ENCODE results near the gene B4GALNT2.

Gene B4GALNT2

DNA sequence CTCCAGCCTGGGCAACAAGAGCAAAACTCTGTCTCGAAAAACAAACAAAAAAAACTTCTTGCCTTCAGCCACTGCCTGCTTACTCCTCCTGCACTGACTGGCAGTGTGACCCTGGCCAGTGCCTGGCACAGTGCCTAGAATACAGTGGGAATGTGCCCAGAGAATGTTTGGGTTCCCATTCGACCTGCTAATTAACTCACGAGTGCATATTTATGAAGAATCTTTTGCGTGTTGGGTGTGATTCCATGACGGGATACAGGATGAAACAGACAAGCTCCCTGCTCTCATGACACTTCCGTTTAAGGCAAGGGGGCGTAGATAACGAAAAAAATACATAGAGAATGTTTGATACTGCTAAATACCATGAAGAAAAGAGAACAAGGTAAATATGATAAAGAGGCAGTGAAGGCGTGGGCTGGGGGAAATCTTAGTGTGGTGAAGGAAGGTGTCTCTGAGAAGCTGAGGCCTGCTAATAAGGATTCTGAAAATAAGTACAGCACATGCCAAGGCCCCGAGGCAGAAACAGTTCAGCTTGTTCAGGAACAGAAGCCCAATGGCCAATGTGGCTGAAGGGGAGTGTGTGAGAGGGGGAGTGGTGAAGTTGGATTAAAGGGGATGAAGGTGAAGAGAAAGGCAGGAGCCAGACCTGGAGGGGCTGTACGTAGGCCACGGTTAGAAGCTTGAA is 82.2 kb downstream of the B4GALNT2 start:
- DNase-seq: no peak

DNA sequence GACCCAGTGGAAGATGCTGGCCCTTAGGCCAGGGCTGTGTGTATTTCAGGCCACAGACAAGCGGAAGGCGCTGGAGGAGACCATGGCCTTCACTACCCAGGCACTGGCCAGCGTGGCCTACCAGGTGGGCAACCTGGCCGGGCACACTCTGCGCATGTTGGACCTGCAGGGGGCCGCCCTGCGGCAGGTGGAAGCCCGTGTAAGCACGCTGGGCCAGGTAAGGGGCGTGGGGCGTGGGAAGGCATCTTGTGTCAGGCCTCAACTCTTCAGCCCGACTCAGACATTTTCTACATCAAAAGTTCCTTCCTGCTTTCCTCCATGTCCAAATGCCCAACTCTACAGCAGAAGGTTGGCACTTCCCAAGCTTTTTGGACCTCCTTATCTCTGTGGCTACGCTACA is 83.9 kb downstream of the B4GALNT2 start:
- no peak for DNase-seq

DNA sequence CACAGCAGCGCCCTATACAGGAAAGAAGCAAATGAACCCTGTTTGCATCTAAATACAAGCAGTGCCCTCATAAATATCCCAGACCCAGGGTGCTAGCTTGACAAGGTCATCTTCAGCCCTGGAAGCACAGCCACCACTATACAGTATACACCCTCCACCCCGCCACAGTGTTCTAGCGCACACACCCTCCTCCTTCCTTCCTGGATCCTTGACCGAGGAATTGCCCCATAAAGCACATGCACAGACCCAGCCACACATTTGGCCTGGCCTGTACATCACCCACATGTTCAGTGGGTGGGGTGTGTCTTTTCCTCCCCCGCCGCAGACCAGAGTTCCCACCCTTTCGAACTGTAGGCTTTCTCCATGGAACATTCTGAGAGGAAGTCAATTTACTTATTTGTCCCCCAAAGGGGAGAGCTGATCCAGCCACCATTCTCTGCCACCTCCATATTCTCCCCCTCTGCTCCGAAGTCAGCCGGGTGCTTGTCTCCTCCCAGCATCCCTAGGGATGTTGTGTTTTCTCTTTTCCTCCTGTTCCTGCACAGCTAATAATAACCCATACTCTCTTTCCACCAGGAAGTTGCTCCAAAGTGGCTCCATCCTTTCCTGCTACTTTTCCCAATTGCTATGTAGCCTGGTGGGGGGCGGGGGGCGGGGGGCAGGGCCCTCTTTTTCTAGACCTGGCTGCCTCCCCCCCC is 84.5 kb downstream of the B4GALNT2 start:
- no peak for DNase-seq

DNA sequence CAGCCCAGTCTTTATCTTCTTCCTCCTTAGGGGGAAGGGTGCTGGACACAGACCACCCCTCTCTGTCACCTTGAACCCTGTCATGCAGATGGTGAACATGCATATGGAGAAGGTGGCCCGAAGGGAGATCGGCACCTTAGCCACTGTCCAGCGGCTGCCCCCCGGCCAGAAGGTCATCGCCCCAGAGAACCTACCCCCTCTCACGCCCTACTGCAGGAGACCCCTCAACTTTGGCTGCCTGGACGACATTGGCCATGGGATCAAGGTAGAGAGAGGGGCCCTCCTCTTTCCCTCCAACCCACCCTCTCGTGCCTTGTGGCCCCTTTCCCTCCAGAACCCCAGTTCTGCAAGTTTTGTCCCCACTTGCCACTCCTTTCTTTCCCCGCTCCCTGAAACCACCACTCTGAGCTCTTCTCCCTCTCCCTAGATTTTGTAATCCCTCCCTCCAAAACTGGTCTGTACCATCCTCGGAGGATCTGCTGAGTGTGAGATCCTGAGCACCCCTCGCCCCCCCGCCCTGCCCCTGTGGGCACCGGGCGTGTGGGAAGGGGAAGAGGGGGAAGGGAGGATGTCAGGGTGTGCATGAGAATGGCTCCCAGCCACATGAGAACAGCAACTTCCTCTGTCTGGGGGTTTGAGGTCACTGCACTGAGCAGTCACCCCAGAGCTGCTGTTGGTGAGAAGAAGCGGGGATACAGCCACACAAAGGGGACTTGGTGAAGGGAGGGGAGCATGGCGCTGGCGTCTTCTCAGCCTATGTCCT is 85.3 kb downstream of the B4GALNT2 start:
- no peak for DNase-seq

DNA sequence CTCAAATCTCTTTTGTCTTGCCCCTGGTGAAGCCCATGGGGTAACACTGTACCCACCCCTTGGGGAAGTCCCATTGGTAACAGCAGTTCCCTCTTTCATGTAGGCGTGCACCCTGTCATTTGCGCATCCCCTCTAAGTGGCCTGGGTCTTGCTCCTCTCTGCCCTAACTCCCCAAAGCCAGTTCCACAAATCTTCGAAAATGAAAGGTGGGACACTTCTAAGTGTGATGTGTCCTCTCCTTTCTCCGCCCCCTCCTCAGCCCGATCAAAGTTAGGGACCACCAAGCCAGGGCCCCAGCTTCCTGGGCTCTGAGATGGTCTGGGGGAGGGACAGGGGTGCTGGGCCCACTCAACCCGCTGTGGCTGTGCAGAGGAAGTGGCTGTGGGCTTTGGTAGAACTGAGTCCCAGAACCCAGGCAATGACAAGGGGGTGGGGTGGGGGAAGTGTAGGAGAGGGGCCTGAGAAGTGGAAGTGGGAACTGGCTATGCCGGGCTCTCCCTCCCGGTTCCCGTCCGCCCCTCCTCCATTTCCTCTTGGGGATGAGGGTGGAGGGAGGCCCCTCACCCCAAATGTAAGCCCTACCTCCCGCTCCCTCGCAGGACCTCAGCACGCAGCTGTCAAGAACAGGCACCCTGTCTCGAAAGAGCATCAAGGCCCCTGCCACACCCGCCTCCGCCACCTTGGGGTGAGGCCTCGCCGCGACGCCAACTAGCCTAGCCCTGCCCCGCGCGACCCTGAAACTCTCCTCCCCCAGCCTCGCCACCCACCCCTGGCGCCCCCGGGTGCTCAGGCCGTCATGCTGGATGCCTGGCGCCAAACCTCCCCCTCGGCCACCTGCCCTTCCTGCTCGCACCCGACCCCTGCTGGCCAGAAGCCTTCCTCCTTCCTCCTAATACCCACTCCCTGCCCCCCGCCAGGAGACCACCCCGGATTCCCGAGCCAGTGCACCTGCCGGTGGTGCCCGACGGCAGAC is 86.7 kb downstream of the B4GALNT2 start:
- no peak for DNase-seq

DNA sequence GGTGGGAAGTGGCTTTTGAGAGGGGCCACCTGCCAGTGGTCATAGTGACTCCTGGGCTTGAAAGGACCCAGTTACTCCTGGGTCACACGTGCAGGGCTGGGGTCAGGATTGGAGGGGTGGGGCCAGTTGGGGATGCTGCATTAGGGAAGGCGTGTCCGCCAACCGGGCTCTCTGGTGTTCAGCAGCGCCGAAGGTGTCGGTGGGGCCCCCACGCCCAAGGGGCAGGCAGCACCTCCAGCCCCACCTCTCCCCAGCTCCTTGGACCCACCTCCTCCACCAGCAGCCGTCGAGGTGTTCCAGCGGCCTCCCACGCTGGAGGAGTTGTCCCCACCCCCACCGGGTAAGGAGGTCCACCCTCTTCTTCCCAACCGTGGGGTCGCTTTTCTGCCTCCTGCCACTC is 87.4 kb downstream of the B4GALNT2 start:
- DNase-seq: no peak

DNA sequence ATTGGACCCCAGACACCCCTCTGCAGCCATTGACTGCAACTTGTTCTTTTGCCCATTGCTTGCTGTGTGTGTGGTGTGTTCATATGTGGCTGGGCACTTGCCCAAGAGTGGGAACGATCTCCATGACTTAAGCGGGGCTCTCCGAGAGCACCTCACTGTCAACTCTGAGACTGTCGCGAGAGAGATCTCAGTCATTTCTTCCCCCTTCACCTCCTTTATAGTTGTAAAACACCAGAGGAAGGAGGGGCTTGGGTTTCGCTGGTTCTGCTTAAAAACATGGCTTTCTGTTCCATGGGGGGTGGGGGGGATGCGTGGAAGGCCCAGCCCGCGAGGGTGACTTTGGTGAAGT is 90.6 kb downstream of the B4GALNT2 start:
- DNase-seq: no peak

DNA sequence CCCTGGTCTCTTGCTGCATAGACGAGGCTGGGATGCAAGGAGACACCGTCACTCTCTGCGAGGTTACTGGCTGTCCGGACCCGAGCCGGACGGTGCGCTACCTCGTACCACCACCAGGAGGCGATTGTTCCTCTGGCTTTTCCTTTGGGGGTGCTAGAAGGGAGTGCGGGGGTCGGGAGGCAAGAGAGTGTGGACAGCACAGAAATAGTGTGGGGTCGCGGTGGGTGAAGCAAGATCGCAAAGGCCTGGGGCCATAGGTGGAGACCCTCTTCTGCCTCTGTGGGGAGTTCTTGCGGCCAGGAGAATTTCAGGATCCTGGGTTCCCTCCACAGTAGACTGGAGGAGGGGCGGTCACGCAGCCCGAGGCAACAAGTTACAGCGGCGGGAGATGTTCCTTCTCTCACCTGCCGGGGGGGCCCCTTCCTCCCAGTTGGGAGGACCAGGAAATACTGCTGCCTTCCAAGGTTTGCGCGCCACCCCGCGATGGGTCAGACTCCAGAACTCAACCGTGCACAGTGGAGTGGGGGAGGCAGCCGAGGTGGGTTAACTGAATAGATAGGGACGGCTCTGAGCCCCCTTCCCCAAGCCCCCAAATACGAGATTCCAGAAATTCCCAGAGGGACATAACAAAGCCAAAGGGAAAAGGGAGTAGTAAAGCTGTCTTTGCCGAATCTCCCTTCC is 91.1 kb downstream of the B4GALNT2 start:
- no peak for DNase-seq

DNA sequence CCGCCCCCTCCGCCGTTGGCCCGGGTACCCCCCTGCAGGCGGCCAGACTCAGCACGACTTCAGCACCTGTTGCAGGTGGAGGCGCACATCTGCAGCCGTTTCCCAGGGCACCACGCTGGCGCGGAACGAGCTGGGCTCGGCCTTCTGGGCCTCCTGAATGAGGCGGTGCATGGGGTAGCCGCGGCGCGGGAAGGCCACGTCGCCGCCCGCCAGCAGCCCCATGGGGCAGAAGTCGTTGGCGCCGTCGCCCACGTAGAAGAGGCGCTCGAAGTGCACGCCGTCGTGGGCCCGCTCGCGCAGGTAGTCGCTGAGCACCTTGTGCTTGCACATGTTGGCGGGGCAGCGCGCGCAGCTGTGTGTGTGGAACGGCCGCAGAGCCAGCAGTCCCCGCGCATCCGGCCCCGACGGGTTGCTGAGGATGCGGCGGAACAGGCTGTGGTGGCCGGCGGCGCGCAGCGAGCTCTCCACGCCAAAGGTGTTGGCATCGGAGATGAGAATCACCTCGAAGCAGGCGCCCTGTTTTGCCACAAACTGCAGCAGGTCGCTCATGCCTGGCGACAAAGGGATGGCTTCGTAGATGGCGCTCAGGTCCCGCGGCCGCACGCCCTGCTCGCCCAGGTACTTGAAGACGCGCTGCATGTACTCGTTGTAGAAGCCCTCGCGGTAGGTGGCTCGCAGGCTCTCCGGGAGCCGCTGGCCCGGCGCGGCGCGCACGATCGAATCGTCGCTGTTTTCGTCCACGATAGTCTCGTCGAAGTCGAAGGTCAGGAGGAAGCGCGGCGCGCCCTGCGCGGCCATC is 91.8 kb downstream of the B4GALNT2 start:
- DNase-seq: no peak

DNA sequence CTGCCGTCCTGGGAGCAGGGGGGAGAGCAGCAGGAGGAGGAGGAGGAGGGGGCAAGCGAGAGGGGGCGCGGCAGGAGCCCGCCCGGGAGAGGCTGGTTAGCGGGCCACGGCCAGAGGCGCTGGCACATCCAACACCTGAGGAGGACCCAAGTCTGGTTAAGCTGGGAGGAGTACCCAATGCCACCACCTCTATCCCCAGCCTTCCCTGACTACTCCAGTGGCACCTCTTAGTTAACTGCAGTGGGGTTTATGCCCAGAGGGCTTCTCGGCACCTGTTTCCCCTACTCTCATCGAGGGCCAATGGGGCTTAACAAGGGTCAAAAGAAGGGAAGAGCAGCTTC is 92.4 kb downstream of the B4GALNT2 start:
- DNase-seq: no peak

DNA sequence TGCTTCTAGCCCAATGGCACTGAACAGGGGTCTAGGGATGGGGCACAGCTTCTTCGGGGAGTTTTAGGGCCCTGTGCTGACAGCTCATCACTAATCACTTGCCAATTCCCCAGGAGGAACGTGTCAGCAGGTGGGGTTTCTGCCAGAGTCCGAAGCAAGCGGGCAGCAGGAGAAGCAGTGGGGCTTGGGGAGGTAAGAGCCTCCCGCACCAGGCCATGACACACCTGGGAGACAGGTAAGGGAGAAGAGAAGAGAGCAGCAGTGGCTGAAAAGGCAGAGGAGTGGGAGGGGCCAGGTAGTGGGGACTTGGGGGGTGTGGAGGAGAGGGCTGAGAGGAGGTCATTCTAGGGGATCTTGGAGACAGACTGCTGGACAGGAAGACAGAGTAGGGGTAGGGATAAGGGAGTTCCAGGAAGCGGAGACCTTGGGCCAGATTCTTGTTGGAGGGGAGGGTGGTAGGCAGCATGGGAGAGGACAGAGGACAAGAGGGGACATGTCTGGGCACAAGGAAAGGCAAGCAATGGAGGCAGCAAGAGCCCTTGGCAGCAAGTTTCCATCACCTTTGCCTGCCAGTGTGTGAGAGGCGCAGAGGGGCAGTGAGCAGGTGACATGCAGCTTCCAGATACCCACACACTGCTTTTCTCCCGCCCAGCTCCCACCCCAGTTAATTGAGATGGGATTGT is 93.1 kb downstream of the B4GALNT2 start:
- no peak for DNase-seq
